CD4-positive, alpha-beta T cell treated with Interferon gamma for 1 hour (primary cell): ENCODE results near the gene RCAN2.

ENCODE experiments used
- DNase-seq: peaks from one replicate; pipeline ENCODE4 v3.0.0-alpha.2; 2020

RCAN2 gene

DNA sequence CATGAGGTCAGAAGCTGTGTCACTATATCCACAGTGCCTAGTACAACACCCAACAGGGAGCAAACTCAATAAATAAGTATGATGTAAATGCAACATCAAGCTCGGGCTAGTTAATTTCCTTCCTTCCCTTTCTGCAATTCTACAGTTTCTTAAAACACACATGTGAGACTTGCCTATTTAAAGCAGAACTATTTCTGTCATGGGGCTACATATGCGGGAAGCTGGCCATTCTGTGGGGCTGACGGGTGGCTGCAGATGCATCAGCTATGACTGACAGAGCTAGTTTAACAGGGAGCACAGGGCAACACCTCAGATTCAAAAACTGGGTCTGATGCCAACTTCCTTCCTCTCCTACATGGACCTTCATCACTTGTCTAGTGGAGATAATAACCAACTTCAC, 202.4 kb downstream of the RCAN2 start:
- no peak for DNase-seq

- DNase-seq, result no peak
Observed at GRCh38 chr6:46287681-46288080, 203.6 kb downstream of the RCAN2 start.

- no peak for DNase-seq
Observed at GRCh38 chr6:46287043-46287442, 204.2 kb downstream of the RCAN2 start.

DNA sequence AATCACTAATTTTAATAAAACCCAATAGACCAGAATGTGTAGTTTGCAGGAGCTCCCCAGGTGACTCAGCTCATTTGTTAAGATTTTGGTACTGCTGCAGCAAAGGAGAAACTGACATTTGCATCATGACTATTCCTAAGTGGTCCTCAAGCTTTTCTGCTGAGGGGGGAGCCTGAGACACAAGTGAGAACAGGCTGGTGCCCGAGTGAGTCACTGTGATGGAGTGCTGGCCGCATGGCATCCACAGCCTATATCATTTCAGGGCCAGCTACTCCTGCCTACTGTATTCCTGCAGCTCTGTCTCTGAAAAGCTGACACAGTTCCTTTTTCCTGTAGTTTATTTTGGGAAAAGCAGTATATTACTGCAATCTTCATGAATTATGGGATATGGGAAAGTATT, 206.8 kb downstream of the RCAN2 start:
- DNase-seq, result no peak

DNA sequence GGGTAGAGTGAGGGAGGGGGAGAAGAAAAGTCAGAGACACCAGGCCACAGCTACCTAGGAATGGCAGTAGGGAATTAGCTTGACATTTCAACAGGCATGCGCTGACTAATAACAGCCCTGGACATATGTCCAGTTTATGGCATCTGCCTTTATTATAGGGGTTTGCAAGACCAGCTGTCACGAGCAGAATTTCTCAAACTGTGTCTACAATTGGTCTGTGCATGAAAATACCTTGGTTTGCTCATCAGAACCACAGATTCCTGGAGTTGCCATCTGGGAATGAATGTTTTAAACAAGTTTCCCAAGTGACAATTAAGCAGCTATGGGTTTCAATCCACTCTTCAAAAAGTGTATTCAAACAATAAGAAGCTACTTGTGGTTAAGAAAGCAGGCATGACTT, 210.1 kb downstream of the RCAN2 start:
- no peak for DNase-seq

- no peak for DNase-seq
Observed at GRCh38 chr6:46279874-46280273, 211.4 kb downstream of the RCAN2 start.

- DNase-seq, result no peak
Observed at GRCh38 chr6:46276576-46277142, 214.6 kb downstream of the RCAN2 start.

GRCh38 chr6:46274502-46274901, 216.7 kb downstream of the RCAN2 start:
- no peak for DNase-seq

GRCh38 chr6:46273911-46274310, 217.3 kb downstream of the RCAN2 start:
- no peak for DNase-seq

DNA sequence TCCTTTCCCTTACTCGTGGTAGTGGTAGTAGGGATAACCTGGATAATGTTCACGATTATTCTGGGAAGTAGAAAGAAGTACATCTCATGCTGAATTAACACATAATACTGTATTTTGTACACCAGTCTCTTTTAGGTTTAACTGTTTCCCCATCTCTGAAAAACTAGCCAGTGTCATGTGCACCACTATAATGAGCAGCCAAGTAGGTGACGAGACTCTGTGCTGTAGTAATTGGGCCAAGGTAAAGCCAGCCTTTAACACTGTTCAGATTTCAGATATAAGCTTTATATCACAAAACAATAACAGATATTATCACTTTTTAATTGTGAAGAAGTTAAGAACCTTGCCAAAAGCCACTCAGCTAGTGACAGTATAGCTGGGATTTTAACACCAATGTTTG, 219.5 kb downstream of the RCAN2 start:
- DNase-seq, result no peak

- no peak for DNase-seq
Observed at GRCh38 chr6:46271107-46271506, 220.1 kb downstream of the RCAN2 start.

DNA sequence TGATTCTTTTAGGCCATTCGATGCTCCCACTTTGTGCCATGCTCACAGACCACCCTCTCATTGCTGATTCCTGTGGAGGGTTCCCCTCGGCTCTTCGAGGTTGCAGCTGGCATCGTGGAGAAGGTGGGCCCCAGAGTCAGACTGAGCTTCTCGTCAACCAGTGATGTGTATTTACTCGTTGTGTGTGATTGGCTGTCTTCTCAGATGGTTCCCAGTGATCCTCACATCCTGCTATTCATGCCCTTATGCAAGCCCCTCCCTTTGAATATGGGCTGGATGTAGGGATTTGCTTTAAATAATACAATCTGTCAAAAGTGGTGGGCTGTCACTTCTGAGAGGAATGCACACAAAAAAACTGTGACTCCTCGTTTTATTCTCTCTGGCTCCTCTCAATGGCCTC, 220.9 kb downstream of the RCAN2 start:
- no peak for DNase-seq

- no peak for DNase-seq
Observed at GRCh38 chr6:46269447-46270229, 221.6 kb downstream of the RCAN2 start.

DNA sequence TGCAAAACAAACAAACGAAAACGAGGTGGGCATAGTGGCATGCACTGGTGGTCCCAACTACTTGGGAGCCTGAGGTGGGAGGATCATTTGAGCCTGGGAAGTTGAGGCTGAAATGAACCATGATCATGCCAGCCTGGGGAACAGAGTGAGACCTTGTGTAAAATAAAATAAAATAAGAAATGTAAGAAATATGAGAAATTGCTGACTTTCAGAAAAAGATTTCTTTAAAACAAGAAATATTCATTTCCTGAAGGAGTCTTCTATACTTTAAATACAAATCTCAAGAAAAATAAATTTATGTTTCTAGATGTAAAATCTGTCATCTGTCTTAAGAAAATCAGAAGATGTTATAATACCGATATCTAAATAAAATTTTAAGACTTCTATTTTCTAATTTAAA, 223.7 kb downstream of the RCAN2 start:
- no peak for DNase-seq

GRCh38 chr6:46265373-46265772, 225.9 kb downstream of the RCAN2 start:
- DNase-seq, result no peak

DNA sequence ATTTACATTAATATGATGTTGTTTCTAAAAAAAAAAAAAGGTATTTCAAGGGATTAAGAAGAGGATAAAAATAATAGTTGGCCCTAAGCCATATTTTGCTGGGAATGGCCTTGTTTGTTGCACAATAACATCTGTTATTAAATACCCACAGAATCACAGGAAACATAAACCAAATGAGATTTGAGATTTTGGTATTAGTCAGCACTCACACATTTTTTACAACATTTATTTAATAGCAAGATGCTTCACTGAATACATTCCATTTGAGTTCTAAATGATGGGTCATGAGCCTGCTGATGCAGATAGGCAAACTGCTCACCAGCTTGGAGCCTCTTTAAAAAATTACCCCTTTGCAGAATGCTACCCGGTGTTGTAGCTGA, 227.6 kb downstream of the RCAN2 start:
- DNase-seq, result no peak

DNA sequence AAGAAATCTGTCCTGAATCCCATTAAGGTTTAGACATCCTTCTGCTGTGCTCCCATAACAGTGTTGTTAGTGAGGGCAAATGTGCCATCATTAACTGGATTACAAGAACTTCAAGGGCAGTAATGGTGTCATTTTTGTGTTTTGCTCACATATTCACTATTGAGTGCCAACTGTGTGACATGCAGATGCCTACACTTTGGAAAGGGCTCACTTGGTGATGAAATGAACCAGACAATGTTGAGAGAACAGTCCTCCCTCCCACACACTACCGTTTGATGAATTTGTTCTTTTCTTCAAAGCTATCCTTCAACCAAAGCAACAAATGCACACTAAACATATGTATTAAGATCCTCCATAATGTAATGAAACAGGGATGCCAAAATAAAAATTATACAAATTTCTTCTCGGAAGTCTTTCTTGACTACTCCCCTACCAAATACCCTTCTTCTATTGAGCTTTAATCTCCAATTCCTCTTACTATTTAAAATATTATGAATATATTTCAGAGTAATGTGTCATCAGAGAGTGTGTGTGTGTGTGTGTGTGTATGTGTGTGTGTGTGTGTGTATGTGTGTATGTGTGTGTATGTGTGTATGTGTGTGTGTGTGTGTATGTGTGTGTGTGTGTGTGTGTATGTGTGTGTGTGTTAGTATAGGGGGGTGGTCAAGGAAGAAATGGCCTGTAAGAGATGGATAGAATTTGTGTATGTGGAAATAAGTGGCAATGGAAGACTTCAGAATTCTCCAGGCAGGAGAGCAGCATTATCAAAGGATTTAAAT, 228.1 kb downstream of the RCAN2 start:
- DNase-seq, result no peak

- DNase-seq, result no peak
Observed at GRCh38 chr6:46258249-46258648, 233.0 kb downstream of the RCAN2 start.

DNA sequence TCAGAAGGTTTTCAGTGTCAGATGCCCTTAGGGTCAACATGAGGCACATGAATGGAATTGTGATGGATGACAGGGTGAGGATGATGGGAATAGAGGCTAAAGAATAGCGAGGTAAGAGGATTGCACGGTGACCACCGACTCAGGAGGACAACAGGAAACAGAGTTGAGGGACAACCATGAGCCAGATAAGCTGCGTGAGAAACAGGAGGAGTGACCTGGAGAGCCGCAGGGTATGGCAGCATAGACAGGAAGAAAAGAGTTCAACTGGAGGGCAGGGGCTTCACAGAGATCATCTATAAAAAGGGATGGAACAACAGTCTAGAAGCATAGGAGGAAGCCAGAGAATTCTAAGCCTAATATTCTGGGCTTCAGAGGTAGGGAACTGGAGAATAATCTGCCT, 235.7 kb downstream of the RCAN2 start:
- no peak for DNase-seq

GRCh38 chr6:46254946-46255345, 236.3 kb downstream of the RCAN2 start:
- no peak for DNase-seq

DNA sequence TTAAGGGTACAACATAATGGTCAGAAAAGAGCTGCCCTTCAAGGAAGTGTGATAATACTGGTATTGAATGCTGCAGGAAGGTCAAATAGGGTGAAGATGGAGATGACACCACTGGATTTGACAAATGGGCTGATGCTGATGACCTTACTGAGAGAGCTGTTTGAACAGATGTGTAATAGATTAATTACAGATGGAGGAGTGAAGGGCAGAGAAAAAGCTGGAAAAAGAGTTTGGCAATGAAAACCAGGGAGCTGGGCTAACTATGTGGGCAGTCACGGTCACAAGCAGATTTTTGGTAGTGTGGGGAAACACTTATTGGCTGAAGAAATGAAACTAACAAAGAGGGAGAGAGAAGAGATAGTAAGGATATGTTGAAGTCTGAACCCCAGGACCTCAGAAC, 236.9 kb downstream of the RCAN2 start:
- DNase-seq, result no peak

DNA sequence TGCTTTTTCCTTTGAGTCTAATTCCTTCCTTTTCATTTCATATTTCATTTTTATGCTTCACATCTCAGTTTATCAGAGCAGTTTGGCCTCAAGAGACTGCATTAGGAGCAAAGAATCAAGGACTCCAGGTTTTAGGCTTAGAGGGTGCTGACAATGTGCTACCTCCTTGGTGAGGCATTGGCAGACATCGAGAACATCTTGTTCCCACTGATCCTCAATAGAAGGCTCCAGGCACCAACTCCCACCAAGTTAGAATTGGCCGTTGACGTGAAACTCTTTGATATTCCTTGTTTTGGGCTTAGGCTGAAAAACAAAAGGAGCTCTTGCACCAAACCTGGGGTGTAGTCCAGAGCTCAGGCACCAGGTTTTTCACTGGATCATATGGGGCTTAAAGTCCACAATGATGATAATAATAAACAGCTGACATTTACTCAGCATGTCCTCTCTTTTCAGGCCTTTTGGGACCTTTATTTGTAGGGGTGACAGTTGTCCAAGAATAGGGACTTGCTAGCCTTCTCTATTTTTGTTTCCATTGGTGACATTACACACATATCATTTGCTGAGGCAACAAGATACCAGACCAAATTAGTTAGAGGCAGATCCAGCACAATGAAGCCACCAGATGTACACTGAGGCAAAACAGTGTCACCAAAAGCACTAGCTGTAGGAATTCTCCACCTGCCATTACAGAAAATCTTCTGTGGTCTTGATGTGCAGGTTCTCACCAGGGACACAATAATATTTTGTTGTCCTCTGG, 239.5 kb downstream of the RCAN2 start:
- DNase-seq, result no peak

DNA sequence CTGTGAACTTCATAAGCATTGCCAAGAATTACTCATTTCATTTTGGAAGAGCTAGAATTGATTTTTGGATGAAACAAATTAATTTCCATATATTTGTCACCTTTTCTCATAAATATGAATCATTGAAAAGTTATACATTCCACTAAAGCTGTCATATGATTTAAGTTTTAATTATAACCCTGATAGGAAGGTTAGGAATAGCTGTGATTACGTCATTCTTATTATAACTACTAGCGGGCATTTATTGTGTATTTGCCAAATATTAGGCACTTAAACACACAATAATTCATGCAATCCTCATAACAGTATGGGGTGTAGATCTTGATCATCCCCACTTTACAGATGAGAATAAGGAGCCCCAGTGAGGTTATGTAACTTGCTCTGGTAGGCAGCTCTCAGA, 243.1 kb downstream of the RCAN2 start:
- no peak for DNase-seq

DNA sequence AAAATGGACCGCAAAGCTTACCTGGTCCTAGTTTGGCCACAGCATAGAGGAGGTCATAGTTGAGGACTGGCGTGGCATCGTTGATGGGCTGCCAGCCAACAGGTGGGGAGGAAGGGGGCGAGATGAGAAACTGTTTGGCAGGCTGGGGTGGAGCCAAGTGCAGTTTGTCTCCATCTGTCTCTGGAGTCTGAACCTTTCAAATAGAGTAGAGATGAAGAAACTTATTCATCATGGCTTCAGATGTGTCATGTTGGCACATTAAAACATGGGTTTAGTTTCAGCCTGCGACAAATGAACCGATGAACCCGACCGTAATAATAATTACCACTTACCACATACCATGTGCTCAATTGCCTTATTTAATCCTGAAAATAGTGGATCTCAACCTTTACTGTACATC, 244.5 kb downstream of the RCAN2 start:
- no peak for DNase-seq
